HG03378 (cell line): ENCODE results near the gene GAK.

Experiments used
- ATAC-seq: cut with Tn5 transposase; IDR thresholded peaks from one replicate; pipeline ENCODE4 v1.9.1; 2021; ENCODE audit warnings: mild to moderate bottlenecking, moderate library complexity; ENCODE audit not compliant: unreplicated experiment

The GAK gene

DNA sequence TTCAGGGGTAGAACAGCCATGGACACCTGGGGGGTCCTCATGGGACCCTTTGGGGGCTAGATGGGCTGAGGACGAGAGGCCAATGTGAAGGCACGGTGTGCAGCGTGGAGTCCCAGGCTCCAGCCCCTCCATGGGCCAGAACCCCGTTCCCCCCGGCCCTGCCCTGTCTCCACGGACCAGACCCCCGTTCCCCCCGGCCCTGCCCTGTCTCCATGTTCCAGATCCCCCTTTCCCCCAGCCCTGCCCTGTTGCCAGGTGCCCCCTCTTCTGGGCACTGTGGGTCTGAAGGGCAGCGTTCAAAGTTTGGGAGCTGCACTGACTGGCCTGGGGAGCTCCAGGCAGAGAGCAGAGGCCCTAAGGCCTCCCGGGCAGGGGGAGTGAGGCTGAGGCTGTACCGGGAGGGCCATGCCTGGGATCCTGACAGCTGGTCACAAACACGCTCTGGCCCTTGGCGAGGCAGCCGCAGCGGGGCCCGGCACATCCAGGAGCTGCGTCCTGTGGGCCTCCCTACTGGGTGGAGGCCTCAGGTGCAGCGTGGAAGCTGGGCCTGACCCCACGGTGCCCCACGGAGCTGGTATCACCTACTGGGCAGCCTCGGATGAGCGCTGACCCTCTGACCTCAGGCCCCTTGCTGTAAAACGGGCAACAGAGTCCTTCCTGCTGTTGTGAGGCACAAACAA, 32.4 kb upstream of the GAK start:
- no peak for ATAC-seq

DNA sequence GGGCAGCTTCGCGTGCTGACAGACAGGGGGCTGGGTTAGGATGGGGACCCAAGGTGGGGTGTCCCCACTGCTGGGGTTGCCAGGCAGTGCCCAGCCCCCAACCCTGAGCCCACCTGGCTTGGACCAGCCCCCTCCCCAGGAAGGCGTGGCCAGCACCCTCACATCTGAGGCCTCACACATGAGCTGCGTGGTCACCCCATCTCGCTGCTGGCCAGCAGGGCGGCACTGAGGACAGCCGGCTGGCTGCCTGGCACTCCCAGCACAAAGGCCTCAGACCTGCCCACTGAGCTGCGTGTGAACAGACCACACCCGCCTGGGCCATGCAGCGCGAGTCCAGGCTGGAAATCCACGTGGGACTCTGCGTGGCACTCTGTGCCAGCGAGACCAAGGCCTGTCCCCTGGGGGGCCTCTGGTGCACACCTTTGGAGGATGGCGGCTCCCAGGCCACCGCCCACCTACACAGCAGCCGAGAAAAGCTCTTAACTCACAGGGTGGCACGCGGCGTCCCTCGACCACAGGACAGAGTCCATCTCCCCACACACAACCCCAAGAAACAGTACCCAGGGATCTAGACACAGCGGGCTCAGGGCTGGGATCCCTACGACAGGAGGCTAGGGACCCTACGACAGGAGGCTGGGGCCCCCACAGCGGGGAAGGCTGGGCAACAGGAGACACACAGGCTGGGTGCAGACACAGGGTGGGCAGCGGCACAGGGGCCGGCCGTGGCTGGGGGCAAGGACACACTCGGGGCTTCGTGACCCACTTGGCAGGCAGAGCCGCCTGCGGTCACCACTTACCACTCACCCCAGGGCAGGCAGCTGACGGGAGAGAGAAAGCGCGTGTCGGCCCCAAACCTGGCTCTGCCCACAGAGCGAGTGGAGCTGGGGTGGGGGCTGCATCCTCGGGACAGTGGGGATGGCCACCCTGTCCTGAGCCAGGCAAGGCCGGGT, 31.4 kb upstream of the GAK start:
- ATAC-seq: no peak

DNA sequence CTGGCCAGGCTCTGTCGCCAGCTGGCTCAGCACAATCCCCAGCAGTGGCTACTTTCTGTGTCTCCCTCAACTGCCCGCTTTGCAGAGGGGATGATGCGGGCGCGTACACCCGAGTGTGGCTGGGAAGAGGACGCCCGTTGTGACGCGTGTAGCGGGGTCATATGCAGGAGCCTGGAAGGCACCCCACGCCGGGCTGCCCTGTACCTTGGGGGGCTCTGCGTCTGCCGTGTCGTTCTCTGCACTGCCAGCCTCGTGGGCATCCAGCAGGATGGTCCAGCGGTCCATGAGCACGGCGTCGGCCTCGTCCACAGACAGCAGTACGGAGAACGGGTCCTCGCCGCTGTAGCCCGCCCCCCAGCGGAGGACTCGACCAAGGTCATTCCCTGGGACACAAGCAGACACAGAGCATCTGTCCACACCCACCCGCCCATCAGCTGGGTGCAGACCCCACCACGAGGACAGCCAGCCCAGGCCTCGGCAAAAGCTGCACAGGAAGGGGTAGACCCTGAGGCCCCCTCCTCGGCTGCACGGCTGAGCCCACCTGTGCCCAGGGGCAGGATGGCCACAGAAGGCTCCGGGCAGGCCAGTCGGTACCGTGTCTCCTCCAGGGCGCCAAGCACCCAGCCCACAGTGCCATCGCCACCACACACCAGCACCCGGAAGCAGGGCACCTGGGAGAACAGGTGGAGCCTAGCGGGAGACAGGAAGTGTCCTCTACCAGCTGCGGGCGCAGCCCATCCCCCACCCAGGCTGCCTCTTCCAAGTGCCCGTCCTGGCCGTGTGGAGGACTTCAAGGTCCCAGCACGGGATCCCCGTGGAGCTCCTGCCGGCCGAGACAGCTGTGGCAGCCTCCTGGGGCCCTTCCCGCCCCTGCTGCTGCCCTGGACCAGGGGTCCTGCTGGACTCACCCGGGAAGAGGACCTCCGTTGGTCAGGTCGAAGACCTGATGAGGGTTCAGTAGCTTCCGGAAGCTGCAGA, 30.4 kb upstream of the GAK start:
- ATAC-seq: no peak

- no peak for ATAC-seq
These were observed 29.5 kb upstream of the GAK start for GRCh38 chr4:961351-962230.

DNA sequence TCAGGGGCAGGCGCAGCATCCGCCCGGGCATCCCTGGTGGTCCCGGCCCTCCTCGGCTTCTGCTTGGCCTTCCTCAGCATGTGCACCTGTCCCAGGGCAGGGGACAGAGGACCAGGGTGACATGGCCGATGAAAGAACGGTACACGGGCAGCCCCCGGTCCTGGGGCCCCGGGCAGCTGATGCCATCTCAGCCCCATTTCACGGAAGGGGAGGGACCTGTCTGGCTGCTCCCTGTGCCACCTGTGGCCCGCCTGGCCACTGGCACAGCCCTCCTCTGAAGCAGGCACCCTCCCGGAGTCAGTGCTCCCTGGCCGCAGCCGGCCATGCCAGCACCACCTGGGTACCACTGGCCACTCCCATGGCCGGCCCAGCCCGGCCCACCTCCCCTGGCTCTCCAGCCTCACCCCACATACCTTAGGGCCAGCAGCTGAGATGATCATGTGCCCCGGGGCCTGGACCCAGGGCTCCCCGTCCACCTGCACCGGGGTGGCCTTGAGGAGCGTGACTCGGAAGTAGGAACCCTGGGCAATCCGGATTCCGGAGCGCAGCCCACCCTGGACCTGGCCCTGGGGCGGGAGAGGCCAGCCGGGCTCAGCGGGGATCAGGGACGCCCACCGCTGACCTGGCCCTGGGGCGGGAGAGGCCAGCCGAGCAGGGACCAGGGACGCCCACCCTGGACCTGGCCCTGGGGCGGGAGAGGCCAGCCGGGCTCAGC, 28.7 kb upstream of the GAK start:
- ATAC-seq: no peak

- ATAC-seq: no peak
These were observed 28.1 kb upstream of the GAK start for GRCh38 chr4:960140-960635.

DNA sequence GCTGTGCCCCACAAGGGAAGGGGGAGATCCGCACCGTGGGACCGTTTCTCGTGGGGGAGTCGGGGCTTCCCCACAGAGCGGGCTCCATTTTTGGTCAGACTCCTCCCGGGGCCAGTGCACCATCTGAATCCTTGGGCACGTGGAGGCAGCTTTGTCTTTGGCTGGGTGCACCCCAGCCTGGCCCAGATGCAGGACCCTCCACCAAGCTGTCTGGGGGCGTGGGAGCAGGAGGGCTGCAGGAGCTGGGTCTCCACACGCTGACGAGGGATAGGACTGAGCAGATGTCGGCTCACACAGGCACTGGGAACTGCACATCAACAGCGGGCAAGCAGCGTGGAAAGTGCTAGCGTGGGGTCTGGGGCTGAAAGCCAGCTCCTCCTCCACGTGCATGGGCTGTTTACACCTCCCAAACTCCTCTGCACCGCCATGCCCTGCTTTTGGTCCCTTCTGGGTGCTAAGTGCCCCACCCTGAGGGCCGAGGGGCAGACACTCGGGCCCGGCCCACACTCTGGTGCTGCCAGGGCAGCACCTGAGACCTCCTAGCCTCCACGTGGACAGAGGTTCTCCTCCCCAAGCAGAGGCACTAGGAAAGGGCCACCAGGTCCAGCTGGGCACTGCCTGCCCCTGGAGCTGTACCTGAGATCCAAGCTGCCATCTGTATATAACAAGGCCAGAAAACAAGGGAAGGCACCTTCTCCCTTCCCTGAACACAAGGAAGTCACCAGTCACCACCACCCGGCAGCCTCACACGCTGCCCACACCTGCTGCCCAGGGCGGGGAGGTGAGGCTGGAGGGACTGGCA, 27.4 kb upstream of the GAK start:
- no peak for ATAC-seq

- ATAC-seq: no peak
These were observed 26.7 kb upstream of the GAK start for GRCh38 chr4:958696-959337.

DNA sequence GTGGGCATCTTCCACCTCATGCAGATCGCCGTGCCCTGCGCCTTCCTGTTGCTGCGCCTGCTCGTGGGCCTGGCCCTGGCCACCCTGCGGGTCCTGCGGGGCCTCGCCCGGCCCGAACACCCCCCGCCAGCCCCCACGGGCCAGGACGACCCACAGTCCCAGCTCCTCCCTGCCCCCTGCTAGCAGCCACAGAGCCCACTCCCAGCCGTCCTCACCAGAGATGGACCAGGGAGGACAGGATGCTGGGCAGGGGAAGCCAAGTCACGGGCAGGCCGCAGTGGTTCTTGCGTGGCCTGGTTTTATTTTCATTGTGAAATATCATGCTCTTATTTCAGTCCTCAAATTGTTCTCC, 26.2 kb upstream of the GAK start:
- ATAC-seq: no peak

DNA sequence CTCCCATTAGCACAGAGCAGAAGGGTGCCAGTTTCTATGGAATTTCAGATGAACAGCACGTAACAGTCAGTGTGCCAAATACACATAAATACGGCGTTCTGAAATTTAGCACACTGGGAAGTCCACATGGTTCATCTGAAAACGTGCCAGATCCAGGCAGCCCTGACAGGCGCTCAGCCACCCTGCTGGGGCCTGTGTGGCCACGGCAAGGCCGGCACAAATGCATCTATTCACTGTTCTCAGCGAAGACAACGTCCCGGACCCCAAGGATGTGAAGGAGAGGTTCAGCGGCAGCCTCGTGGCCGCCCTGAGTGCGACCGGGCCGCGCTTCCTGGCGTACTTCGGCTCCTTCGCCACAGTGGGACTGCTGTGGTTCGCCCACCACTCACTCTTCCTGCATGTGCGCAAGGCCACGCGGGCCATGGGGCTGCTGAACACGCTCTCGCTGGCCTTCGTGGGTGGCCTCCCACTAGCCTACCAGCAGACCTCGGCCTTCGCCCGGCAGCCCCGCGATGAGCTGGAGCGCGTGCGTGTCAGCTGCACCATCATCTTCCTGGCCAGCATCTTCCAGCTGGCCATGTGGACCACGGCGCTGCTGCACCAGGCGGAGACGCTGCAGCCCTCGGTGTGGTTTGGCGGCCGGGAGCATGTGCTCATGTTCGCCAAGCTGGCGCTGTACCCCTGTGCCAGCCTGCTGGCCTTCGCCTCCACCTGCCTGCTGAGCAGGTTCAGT, 25.6 kb upstream of the GAK start:
- ATAC-seq: no peak

DNA sequence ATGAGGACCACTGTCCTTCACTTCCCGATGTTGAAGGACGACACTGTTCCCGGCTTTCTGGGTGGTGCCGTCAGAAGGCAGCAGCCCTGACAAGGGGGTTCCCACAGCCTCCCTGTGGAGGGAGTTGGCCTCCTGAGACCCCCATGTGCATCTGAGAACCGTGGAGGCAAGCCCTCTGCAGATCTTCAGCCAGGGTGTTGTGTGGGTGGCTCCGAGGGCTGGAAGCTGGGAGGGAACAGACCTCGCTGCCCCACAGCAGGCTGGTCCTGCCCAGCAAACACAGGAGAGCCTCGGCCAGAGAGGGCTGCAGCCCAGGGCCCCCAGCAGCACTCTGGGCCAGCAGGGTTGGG, 25.1 kb upstream of the GAK start:
- no peak for ATAC-seq

- ATAC-seq: no peak
These were observed 24.6 kb upstream of the GAK start for GRCh38 chr4:956531-957230.

DNA sequence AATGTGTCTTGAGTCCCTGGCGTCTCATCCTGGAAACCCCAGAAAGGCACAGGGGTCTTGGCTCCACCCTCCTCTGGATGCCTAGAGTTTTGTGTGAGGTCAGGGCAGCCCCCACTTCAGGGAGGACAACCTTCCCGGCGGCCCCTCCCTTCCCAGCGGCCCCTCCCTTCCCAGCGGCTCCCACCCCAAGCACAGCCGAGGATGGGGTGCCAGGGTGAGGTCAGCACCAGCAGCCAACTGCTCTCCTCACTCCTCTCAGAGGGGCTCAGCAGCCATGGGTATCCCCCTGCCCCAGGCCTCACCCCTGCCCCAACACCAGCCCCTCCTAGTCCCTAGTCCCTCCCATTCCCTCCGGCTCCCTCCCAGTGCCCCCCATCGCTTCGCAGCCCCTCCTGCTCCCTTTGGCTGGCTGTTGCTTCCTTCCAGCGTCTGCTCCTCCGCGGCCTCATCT, 23.8 kb upstream of the GAK start:
- no peak for ATAC-seq

DNA sequence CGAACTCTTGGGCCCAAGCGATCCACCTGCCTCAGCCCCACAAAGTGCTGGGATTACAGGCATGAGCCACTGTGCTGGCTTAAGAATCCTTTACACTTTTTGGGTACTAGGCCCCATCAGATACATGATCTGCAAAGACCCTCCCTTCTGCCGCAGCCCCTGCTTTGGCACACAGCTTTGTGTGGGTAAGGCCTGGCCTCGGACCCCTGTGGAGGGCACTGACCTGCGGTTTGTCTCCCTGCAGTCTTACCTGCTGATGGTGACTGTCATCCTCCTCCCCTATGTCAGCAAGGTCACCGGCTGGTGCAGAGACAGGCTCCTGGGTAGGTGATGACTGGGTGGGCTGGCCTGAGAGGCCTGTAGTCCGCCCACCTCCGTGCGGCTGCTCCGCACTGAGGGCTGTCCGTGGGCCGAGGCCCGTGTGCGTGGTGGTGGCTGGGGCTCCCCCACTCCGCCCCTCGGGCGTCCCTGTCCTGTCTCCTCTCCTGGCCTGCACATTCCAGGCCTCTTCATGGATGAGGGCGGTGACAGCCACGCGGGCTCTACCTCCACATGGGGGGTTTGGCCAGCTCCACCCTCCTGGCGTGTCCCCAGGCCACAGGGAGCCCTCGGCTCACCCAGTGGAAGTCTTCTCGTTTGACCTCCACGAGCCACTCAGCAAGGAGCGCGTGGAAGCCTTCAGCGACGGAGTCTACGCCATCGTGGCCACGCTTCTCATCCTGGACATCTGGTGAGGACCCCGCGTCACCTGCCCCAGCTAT, 23.2 kb upstream of the GAK start:
- ATAC-seq: no peak

- ATAC-seq: no peak
These were observed 22.3 kb upstream of the GAK start for GRCh38 chr4:954211-955020.
